DND-41 (cell line): ENCODE measurements around the gene LSG1.

ENCODE experiments used
- ATAC-seq: fragments of 200-7000 bp; cut with Tn5 transposase; 3 replicates; pipeline ENCODE4 v1.9.1; 2021; ENCODE audit warnings: low read depth; ENCODE audit not compliant: insufficient read depth
- DNase-seq: peaks from one replicate; pipeline ENCODE4 v3.0.0-alpha.2; 2020
- H2AFZ ChIP-seq: 2 replicates; pipeline ENCODE4 v1.6.0; 2012; ENCODE audit warnings: low read depth, low read length
- H3K27ac ChIP-seq: 2 replicates; pipeline ENCODE4 v1.5.1; 2012; ENCODE audit warnings: low read length, inconsistent platforms
- H3K27me3 ChIP-seq: fragments of 200-600 bp; sonication (generic); 2 replicates; pipeline ENCODE4 v1.6.0; 2012; ENCODE audit warnings: low read length, mild to moderate bottlenecking, inconsistent platforms; ENCODE audit not compliant: insufficient read depth, poor library complexity
- H3K36me3 ChIP-seq: 2 replicates; pipeline ENCODE4 v1.5.1; 2012; ENCODE audit warnings: low read length, inconsistent platforms; ENCODE audit not compliant: insufficient read depth
- H3K4me1 ChIP-seq: 2 replicates; pipeline ENCODE4 v1.5.1; 2012; ENCODE audit warnings: mild to moderate bottlenecking, low read length; ENCODE audit not compliant: insufficient read depth
- H3K4me2 ChIP-seq: 2 replicates; pipeline ENCODE4 v1.6.0; 2012; ENCODE audit warnings: mild to moderate bottlenecking, moderate library complexity, low read length, inconsistent platforms; ENCODE audit not compliant: insufficient read depth
- H3K4me3 ChIP-seq, 2 experiments: fragments of 200-600 bp in 1 of 2; shearing (Covaris generic) in 1 of 2; 2 replicates each; pipeline ENCODE4 v1.5.1; 2012 to 2016; ENCODE audit warnings: inconsistent platforms in 2 of 2, low read length in 2 of 2, mild to moderate bottlenecking in 2 of 2, low read depth in 1 of 2, moderate library complexity in 1 of 2
- H3K79me2 ChIP-seq: 2 replicates; pipeline ENCODE4 v1.6.0; 2012; ENCODE audit warnings: low read length, inconsistent platforms; ENCODE audit not compliant: insufficient read depth
- H3K9ac ChIP-seq: 2 replicates; pipeline ENCODE4 v1.6.0; 2012; ENCODE audit warnings: low read depth, mild to moderate bottlenecking, inconsistent platforms, low read length, moderate library complexity
- H3K9me3 ChIP-seq: 2 replicates; pipeline ENCODE4 v1.5.1; 2012; ENCODE audit warnings: low read length, moderate library complexity, mild to moderate bottlenecking, inconsistent platforms; ENCODE audit not compliant: insufficient read depth, severe bottlenecking
- H4K20me1 ChIP-seq: 2 replicates; pipeline ENCODE4 v1.6.0; 2012; ENCODE audit warnings: low read length; ENCODE audit not compliant: insufficient read depth
- EZH2 ChIP-seq: IDR thresholded peaks from 3 replicates; pipeline ENCODE4 v1.6.1; 2012; ENCODE audit warnings: borderline replicate concordance, low read depth, mild to moderate bottlenecking, moderate library complexity, low read length, inconsistent platforms; ENCODE audit not compliant: severe bottlenecking
- TF ChIP-seq, protein P1 (sequence below): IDR thresholded peaks from 2 replicates; pipeline ENCODE4 v1.5.1; 2012; ENCODE audit warnings: borderline replicate concordance, low read length, moderate library complexity, mild to moderate bottlenecking; ENCODE audit not compliant: poor library complexity, severe bottlenecking; ENCODE audit errors: extremely low read depth

LSG1 gene

DNA sequence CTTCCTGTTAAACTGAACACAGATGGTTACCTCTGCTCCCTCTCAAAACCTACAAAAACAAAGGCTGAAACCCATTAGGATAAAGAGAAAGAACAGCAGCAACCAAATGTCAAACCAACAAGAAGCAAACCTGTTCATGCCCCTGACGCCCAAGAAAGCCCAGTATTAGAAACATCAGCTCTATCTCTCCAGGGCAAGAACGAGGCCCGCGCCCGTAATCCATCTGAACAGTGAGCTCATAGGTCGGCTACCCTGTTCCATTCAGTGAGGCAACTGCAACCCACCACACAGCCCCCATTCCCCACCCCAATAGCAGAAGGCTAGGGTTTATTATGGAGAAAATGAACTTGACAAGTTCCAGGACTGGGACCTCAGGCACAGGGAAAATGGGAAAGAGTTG is 10.0 kb downstream of the LSG1 start:
- peaks cover 4% of the 10 kb centered on the region; the same call in 1 of the 2 replicates for H3K79me2 ChIP-seq
- peaks cover 89% of the 10 kb centered on the region for H3K36me3 ChIP-seq
- H3K9ac ChIP-seq, result no peak overlapping the region
- TF ChIP-seq, protein P1, sequence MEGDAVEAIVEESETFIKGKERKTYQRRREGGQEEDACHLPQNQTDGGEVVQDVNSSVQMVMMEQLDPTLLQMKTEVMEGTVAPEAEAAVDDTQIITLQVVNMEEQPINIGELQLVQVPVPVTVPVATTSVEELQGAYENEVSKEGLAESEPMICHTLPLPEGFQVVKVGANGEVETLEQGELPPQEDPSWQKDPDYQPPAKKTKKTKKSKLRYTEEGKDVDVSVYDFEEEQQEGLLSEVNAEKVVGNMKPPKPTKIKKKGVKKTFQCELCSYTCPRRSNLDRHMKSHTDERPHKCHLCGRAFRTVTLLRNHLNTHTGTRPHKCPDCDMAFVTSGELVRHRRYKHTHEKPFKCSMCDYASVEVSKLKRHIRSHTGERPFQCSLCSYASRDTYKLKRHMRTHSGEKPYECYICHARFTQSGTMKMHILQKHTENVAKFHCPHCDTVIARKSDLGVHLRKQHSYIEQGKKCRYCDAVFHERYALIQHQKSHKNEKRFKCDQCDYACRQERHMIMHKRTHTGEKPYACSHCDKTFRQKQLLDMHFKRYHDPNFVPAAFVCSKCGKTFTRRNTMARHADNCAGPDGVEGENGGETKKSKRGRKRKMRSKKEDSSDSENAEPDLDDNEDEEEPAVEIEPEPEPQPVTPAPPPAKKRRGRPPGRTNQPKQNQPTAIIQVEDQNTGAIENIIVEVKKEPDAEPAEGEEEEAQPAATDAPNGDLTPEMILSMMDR, result no peak
- TF ChIP-seq EZH2, result no peak
- no peak overlapping the region for H2AFZ ChIP-seq
- no peak overlapping the region for H3K4me2 ChIP-seq
- ATAC-seq (no peak), DNase-seq (no peak)
- H3K9me3 ChIP-seq, result no peaks in the 10 kb centered on the region
- peaks cover 2% of the 10 kb centered on the region; the same call in 1 of the 2 replicates for H4K20me1 ChIP-seq
- no peaks in the 10 kb centered on the region for H3K4me1 ChIP-seq
- H3K27ac ChIP-seq, result no peak overlapping the region
- no peaks in the 10 kb centered on the region for H3K27me3 ChIP-seq
- H3K4me3 ChIP-seq, result no peak overlapping the region

DNA sequence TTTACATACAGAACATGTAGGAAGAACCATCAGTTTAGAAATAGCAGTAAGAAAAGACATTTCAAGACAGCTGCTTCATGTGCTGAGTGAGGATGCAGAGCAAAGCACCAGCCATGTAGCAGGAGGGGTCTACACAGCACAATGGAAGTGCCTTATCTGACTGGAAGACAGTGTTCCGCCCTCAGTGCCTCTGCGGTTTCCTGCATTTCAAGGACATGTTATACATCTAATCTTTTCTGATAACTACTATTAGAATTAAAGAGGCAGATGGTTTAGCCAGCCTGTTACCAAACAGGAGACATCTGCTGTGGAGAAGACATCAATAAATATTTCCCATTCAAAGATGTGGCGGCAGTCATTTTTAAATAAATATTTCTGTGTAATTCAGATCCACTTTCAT is 10.6 kb downstream of the LSG1 start:
- ATAC-seq (no peak), DNase-seq (no peak)
- H3K9ac ChIP-seq, result no peak overlapping the region
- H3K36me3 ChIP-seq, result peaks cover 83% of the 10 kb centered on the region
- peaks cover 4% of the 10 kb centered on the region; the same call in 1 of the 2 replicates for H3K79me2 ChIP-seq
- TF ChIP-seq EZH2, result no peak
- TF ChIP-seq, protein P1, result no peak
- H4K20me1 ChIP-seq, result peaks cover 2% of the 10 kb centered on the region; the same call in 1 of the 2 replicates
- no peak overlapping the region for H3K27ac ChIP-seq
- H2AFZ ChIP-seq, result no peak overlapping the region
- H3K9me3 ChIP-seq, result no peaks in the 10 kb centered on the region
- no peaks in the 10 kb centered on the region for H3K27me3 ChIP-seq
- H3K4me2 ChIP-seq, result no peak overlapping the region
- no peak overlapping the region for H3K4me3 ChIP-seq
- H3K4me1 ChIP-seq, result no peaks in the 10 kb centered on the region

DNA sequence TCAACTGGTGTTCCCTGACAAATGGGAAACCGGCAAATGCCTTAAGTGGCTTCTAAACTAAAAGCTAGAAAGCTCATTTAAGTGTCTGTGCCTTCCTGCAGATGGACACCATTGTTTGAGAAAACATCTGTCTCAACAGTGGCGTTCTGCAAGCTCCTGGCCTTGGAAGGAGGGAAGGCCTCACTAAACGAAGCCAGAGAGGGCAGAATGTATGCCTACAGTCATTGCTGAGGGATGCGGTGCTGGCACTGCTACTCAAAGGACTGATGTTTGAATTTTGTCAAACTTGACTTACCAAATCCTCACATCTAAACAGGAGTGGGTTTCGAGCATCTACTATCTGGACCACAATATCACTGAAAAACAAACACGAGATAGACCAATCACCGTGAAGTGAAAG is 12.2 kb downstream of the LSG1 start:
- no peak overlapping the region for H3K27ac ChIP-seq
- DNase-seq (no peak), ATAC-seq (no peak)
- H3K27me3 ChIP-seq, result no peaks in the 10 kb centered on the region
- no peak overlapping the region for H3K4me3 ChIP-seq
- H3K36me3 ChIP-seq, result peaks cover 74% of the 10 kb centered on the region
- H3K4me1 ChIP-seq, result no peaks in the 10 kb centered on the region
- H4K20me1 ChIP-seq, result no peaks in the 10 kb centered on the region; the same call in 1 of the 2 replicates
- no peak overlapping the region for H3K9ac ChIP-seq
- H2AFZ ChIP-seq, result no peak overlapping the region
- no peak overlapping the region for H3K4me2 ChIP-seq
- TF ChIP-seq, protein P1, result no peak
- no peak for TF ChIP-seq EZH2
- no peaks in the 10 kb centered on the region for H3K9me3 ChIP-seq
- H3K79me2 ChIP-seq, result 0 out of 2 replicates have a peak, but pooled peaks cover 2% of the 10 kb centered on the region
